ENCODE measurements around the gene KRTAP4-6. TPM values are rescaled to one million over a fixed set of nuclear protein-coding genes. Genes with fewer than 3 reads are reported as not detected.
"Not testable (repeated sequence)": the region's sequence is repeated elsewhere in the genome, so short reads cannot be mapped to it uniquely, and the experiment has no call there.

The KRTAP4-6 gene
- total and polyA plus RNA-seq, 3 donors from 2014 or later = not detected

GRCh38 chr17:41121742-41122141, 18.6 kb downstream of the KRTAP4-6 start:
- no peak for DNase-seq
- no peak for TF ChIP-seq POLR2A (IDR thresholded peaks at IDR 0.05)
- TF ChIP-seq CTCF (IDR thresholded peaks at IDR 0.05) = no peak
- Histone ChIP-seq H3K4me3 (no peak overlapping the region), H3K27ac (no peak overlapping the region), H3K36me3 (ENCODE audit: low read depth, missing control alignments) (no peaks in the 10 kb centered on the region), H3K4me1 (no peaks in the 10 kb centered on the region), H3K27me3 (no peaks in the 10 kb centered on the region), H3K9me3 (no peaks in the 10 kb centered on the region)
- WGBS, 2 donors = 88 to 92% methylated on average over 2 of the region's 2 CpGs
- intact Hi-C loops (cut with DNase I; ENCODE audit: low total_unique reads) = no loop called here

GRCh38 chr17:41119696-41120690, 20.4 kb downstream of the KRTAP4-6 start:
- DNase-seq; H3K9me3 ChIP-seq; intact Hi-C loops (cut with DNase I; ENCODE audit: low total_unique reads); H3K27me3 ChIP-seq; H3K36me3 ChIP-seq (ENCODE audit: low read depth, missing control alignments); H3K27ac ChIP-seq; H3K4me3 ChIP-seq; H3K4me1 ChIP-seq: not testable (repeated sequence)
- 67 to 71% methylated on average over 11 of the region's 11 CpGs for WGBS, 2 donors

GRCh38 chr17:41118721-41119120, 21.6 kb downstream of the KRTAP4-6 start:
- Histone ChIP-seq H3K27me3 (no peaks in the 10 kb centered on the region), H3K4me1 (no peaks in the 10 kb centered on the region), H3K36me3 (ENCODE audit: low read depth, missing control alignments) (no peaks in the 10 kb centered on the region), H3K27ac (no peak overlapping the region), H3K4me3 (no peak overlapping the region), H3K9me3 (no peaks in the 10 kb centered on the region)
- intact Hi-C loops (cut with DNase I; ENCODE audit: low total_unique reads) = no loop called here
- WGBS, 2 donors = 93% methylated on average over 4 of the region's 4 CpGs
- DNase-seq = no peak
- TF ChIP-seq POLR2A (IDR thresholded peaks at IDR 0.05) = no peak
- TF ChIP-seq CTCF (IDR thresholded peaks at IDR 0.05) = no peak

- intact Hi-C loops (cut with DNase I; ENCODE audit: low total_unique reads); H3K9me3 ChIP-seq; H3K4me3 ChIP-seq; H3K27me3 ChIP-seq; DNase-seq; H3K27ac ChIP-seq; H3K36me3 ChIP-seq (ENCODE audit: low read depth, missing control alignments); H3K4me1 ChIP-seq: not testable (repeated sequence)
- 83 to 88% methylated on average over 8 to 10 of the region's 10 CpGs for WGBS, 2 donors
These were observed 22.4 kb downstream of the KRTAP4-6 start, which contains the start of gene KRTAP4-11 for GRCh38 chr17:41117846-41118386. Gene KRTAP4-11 (minus strand): TSS chr17:41118373. CDS start chr17:41118315, 58 bp downstream.

GRCh38 chr17:41116297-41116696, 24.0 kb downstream of the KRTAP4-6 start:
- TF ChIP-seq POLR2A (IDR thresholded peaks at IDR 0.05) (no peak), CTCF (IDR thresholded peaks at IDR 0.05) (no peak)
- Histone ChIP-seq H3K9me3 (no peaks in the 10 kb centered on the region), H3K36me3 (ENCODE audit: low read depth, missing control alignments) (no peaks in the 10 kb centered on the region), H3K4me1 (no peaks in the 10 kb centered on the region), H3K27ac (no peak overlapping the region), H3K4me3 (no peak overlapping the region), H3K27me3 (no peaks in the 10 kb centered on the region)
- no peak for DNase-seq
- 76 to 78% methylated on average over 5 of the region's 5 CpGs for WGBS, 2 donors
- intact Hi-C loops (cut with DNase I; ENCODE audit: low total_unique reads) = no loop called here
